ENCODE data around the gene CTNNBIP1.
"Not testable (repeated sequence)": the region's sequence is repeated elsewhere in the genome, so short reads cannot be mapped to it uniquely, and the experiment has no call there.

The CTNNBIP1 gene

GRCh38 chr1:9827558-9828185 lies 82.4 kb downstream of the CTNNBIP1 start:
- DNase-seq (ENCODE audit: low read depth): no peak

- no peak for DNase-seq (ENCODE audit: low read depth)
These were observed 83.5 kb downstream of the CTNNBIP1 start for GRCh38 chr1:9826616-9827015.

- no peak for DNase-seq (ENCODE audit: low read depth)
These were observed 84.0 kb downstream of the CTNNBIP1 start for GRCh38 chr1:9826087-9826486.

GRCh38 chr1:9825093-9826074 lies 84.7 kb downstream of the CTNNBIP1 start:
- DNase-seq (ENCODE audit: low read depth): no peak

GRCh38 chr1:9824702-9825089 lies 85.4 kb downstream of the CTNNBIP1 start:
- DNase-seq (ENCODE audit: low read depth): no peak

- peak; percentile 86 for DNase-seq (ENCODE audit: low read depth)
These were observed 85.9 kb downstream of the CTNNBIP1 start, which contains the start of gene CLSTN1 for GRCh38 chr1:9823943-9824701. Gene CLSTN1, minus strand, starts transcription at chr1:9823965. Its CDS starts 232 bp downstream, at chr1:9823733.

GRCh38 chr1:9823693-9823942 lies 86.5 kb downstream of the CTNNBIP1 start:
- DNase-seq (ENCODE audit: low read depth): no peak

- no peak for DNase-seq (ENCODE audit: low read depth)
These were observed 87.0 kb downstream of the CTNNBIP1 start for GRCh38 chr1:9822897-9823692.

- no peak for DNase-seq (ENCODE audit: low read depth)
These were observed 87.6 kb downstream of the CTNNBIP1 start for GRCh38 chr1:9822490-9822889.

GRCh38 chr1:9821710-9822109 lies 88.4 kb downstream of the CTNNBIP1 start:
- no peak for DNase-seq (ENCODE audit: low read depth)

GRCh38 chr1:9820521-9820920 lies 89.5 kb downstream of the CTNNBIP1 start:
- no peak for DNase-seq (ENCODE audit: low read depth)

- no peak for DNase-seq (ENCODE audit: low read depth)
These were observed 92.3 kb downstream of the CTNNBIP1 start for GRCh38 chr1:9817734-9818133.

GRCh38 chr1:9816199-9816598 lies 93.9 kb downstream of the CTNNBIP1 start:
- DNase-seq (ENCODE audit: low read depth): no peak

- DNase-seq (ENCODE audit: low read depth): no peak
These were observed 94.9 kb downstream of the CTNNBIP1 start for GRCh38 chr1:9815150-9815549.

GRCh38 chr1:9814619-9815018 lies 95.5 kb downstream of the CTNNBIP1 start:
- no peak for DNase-seq (ENCODE audit: low read depth)

GRCh38 chr1:9811239-9811966 lies 98.7 kb downstream of the CTNNBIP1 start:
- DNase-seq (ENCODE audit: low read depth): no peak

- no peak for DNase-seq (ENCODE audit: low read depth)
These were observed 101.0 kb downstream of the CTNNBIP1 start for GRCh38 chr1:9809100-9809510.

GRCh38 chr1:9808459-9808858 lies 101.6 kb downstream of the CTNNBIP1 start:
- DNase-seq (ENCODE audit: low read depth): no peak

GRCh38 chr1:9807541-9807940 lies 102.5 kb downstream of the CTNNBIP1 start:
- no peak for DNase-seq (ENCODE audit: low read depth)

GRCh38 chr1:9805972-9806371 lies 104.1 kb downstream of the CTNNBIP1 start:
- not testable (repeated sequence) for DNase-seq (ENCODE audit: low read depth)

- DNase-seq (ENCODE audit: low read depth): no peak
These were observed 105.0 kb downstream of the CTNNBIP1 start for GRCh38 chr1:9805006-9805508.
